MCF 10A (cell line): ENCODE measurements around the gene CDK14. TPM values are rescaled to one million over a fixed set of nuclear protein-coding genes. Genes with fewer than 3 reads are reported as not detected.

ENCODE experiments used
- BruUV-seq: library from RNA; stranded (reverse); fragments of 400-500 nt; replicated peaks from 2 replicates; lab custom pipeline; 2021; lab: Mats Ljungman, UMichigan
- CTCF ChIA-PET: fragments of 300-600 bp; sonication (Branson Sonifier 250); formaldehyde crosslinking; extraction: SDS; loops from one replicate; lab custom pipeline; 2021; ENCODE audit warnings: antibody characterized with exemption, inconsistent platforms; lab: Yijun Ruan, JAX
- POLR2A ChIA-PET: fragments of 300-600, 350-650 bp; sonication (Branson Sonifier 250); formaldehyde crosslinking; extraction: SDS; loops from one replicate; lab custom pipeline; 2020; ENCODE audit warnings: antibody characterized with exemption, inconsistent platforms; lab: Yijun Ruan, JAX
- DNase-seq: peaks from one replicate; pipeline ENCODE4 v3.0.0-alpha.2; 2018; ENCODE audit not compliant: unreplicated experiment
- H3K27ac Mint-ChIP-seq: one replicate; pipeline ENCODE4 v1.8.0; 2022; ENCODE audit warnings: mild to moderate bottlenecking, low read depth, mixed read lengths; ENCODE audit not compliant: unreplicated experiment
- H3K27me3 Mint-ChIP-seq: one replicate; pipeline ENCODE4 v1.8.0; 2022; ENCODE audit warnings: mixed read lengths; ENCODE audit not compliant: insufficient read depth, unreplicated experiment
- H3K36me3 Mint-ChIP-seq: one replicate; pipeline ENCODE4 v1.8.0; 2022; ENCODE audit warnings: mild to moderate bottlenecking, moderate library complexity, mixed read lengths; ENCODE audit not compliant: insufficient read depth, unreplicated experiment
- H3K4me1 Mint-ChIP-seq: one replicate; pipeline ENCODE4 v1.8.0; 2022; ENCODE audit warnings: mixed read lengths; ENCODE audit not compliant: insufficient read depth, unreplicated experiment
- H3K4me3 Mint-ChIP-seq: one replicate; pipeline ENCODE4 v1.8.0; 2022; ENCODE audit warnings: mild to moderate bottlenecking, moderate library complexity, mixed read lengths; ENCODE audit not compliant: unreplicated experiment
- H3K9me3 Mint-ChIP-seq: one replicate; pipeline ENCODE4 v1.8.0; 2022; ENCODE audit warnings: mixed read lengths; ENCODE audit not compliant: unreplicated experiment
- CTCF ChIP-seq: fragments of 200-600 bp; IDR thresholded peaks from one replicate; pipeline ENCODE4 v1.8.0; 2022; ENCODE audit warnings: antibody characterized with exemption, mild to moderate bottlenecking; ENCODE audit not compliant: unreplicated experiment
- intact Hi-C: fragments of 100-400 bp; cut with micrococcal nuclease; formaldehyde crosslinking; loops from 2 replicates; pipeline ENCODE4 v1.14.1; 2022
- total RNA-seq: library from RNA; stranded (reverse); gene quantifications from 2 replicates; pipeline ENCODE4 v1.2.3, GENCODE V29; 2022

Gene CDK14
- total RNA-seq, 1 experiment from 2014 or later: 32.0 TPM

GRCh38 chr7:91162436-91162835, 566.3 kb downstream of the CDK14 start:
- CTCF ChIA-PET: interaction anchor here (0.6 kb wide), 2 partner anchors 45 to 1381 kb away, joined by 3 to 4 read pairs; no protein-coding TSS in a partner anchor
- no peaks in the 10 kb centered on the region for H3K9me3 Mint-ChIP-seq
- DNase-seq: no peak
- intact Hi-C loops: no loop called here
- no peak for TF ChIP-seq CTCF
- POLR2A ChIA-PET: no interaction called here
- peaks cover 19% of the 10 kb centered on the region for H3K4me1 Mint-ChIP-seq
- no peak overlapping the region for H3K27ac Mint-ChIP-seq
- no TSS peak for BruUV-seq
- no peaks in the 10 kb centered on the region for H3K36me3 Mint-ChIP-seq
- no peaks in the 10 kb centered on the region for H3K27me3 Mint-ChIP-seq
- no peak overlapping the region for H3K4me3 Mint-ChIP-seq

GRCh38 chr7:91164506-91164905, 568.4 kb downstream of the CDK14 start:
- Mint-ChIP-seq H3K36me3 (no peaks in the 10 kb centered on the region), H3K9me3 (no peaks in the 10 kb centered on the region), H3K27ac (peak overlapping the region; percentile 95), H3K4me1 (peaks cover 19% of the 10 kb centered on the region), H3K27me3 (no peaks in the 10 kb centered on the region), H3K4me3 (peak overlapping the region; percentile 59)
- ChIA-PET POLR2A (interaction anchor here (1.9 to 3.4 kb wide), 2 partner anchors 17 to 85 kb away, joined by 7 to 16 read pairs; no protein-coding TSS in a partner anchor), CTCF (interaction anchor here (1.9 kb wide), 1 partner anchor 74 kb away, joined by 8 read pairs; no protein-coding TSS in a partner anchor)
- no TSS peak for BruUV-seq
- no peak for TF ChIP-seq CTCF
- intact Hi-C loops: no loop called here
- DNase-seq: no peak

- Mint-ChIP-seq H3K4me3 (peak overlapping the region; percentile 59), H3K36me3 (no peaks in the 10 kb centered on the region), H3K27me3 (no peaks in the 10 kb centered on the region), H3K4me1 (peaks cover 19% of the 10 kb centered on the region), H3K9me3 (no peaks in the 10 kb centered on the region), H3K27ac (peak overlapping the region; percentile 95)
- CTCF ChIA-PET: interaction anchor here (1.0 to 1.9 kb wide), 3 partner anchors 75 to 697 kb away, joined by 3 to 8 read pairs (median 3); no protein-coding TSS in a partner anchor
- peak; percentile 55 for DNase-seq
- no peak for TF ChIP-seq CTCF
- BruUV-seq: TSS peak; percentile 40
- POLR2A ChIA-PET: interaction anchor here (0.7 to 3.4 kb wide), 6 partner anchors 17 to 100 kb away, joined by 3 to 16 read pairs (median 3); no protein-coding TSS in a partner anchor
- intact Hi-C loops: loop anchor here (1.0 to 5.0 kb wide), 3 partner anchors 17 to 99 kb away; partner anchors contain the start of gene FZD1
Measured at GRCh38 chr7:91165006-91165845, 569.1 kb downstream of the CDK14 start.

GRCh38 chr7:91165846-91166230, 569.7 kb downstream of the CDK14 start:
- Mint-ChIP-seq H3K4me3 (no peak overlapping the region), H3K9me3 (no peaks in the 10 kb centered on the region), H3K27ac (peak overlapping the region; percentile 95), H3K4me1 (peaks cover 19% of the 10 kb centered on the region), H3K27me3 (no peaks in the 10 kb centered on the region), H3K36me3 (no peaks in the 10 kb centered on the region)
- intact Hi-C loops: loop anchor here (1.0 to 5.0 kb wide), 3 partner anchors 16 to 98 kb away; partner anchors contain the start of gene FZD1
- CTCF ChIA-PET: interaction anchor here (0.7 to 1.1 kb wide), 3 partner anchors 77 to 697 kb away, joined by 3 read pairs; no protein-coding TSS in a partner anchor
- POLR2A ChIA-PET: interaction anchor here (0.7 to 3.4 kb wide), 8 partner anchors 11 to 462 kb away, joined by 3 to 16 read pairs (median 3); no protein-coding TSS in a partner anchor
- no TSS peak for BruUV-seq
- no peak for TF ChIP-seq CTCF
- no peak for DNase-seq
